HUES48 (cell line): ENCODE measurements around the gene NUDT5.
A peak's percentile ranks its signal among the peaks of the same experiment; 100 is the strongest.

Experiments
- H3K27ac ChIP-seq: one replicate; pipeline ENCODE4 v1.7.0; 2013; ENCODE audit warnings: low read depth, low read length, inconsistent platforms
- H3K27me3 ChIP-seq: 2 replicates; pipeline ENCODE4 v1.6.1; 2013; ENCODE audit warnings: mild to moderate bottlenecking, low read length; ENCODE audit not compliant: control insufficient read depth, insufficient read depth
- H3K36me3 ChIP-seq: 2 replicates; pipeline ENCODE4 v1.6.1; 2013; ENCODE audit warnings: low read length; ENCODE audit not compliant: control insufficient read depth, insufficient read depth
- H3K4me1 ChIP-seq: 2 replicates; pipeline ENCODE4 v1.6.1; 2013; ENCODE audit warnings: mild to moderate bottlenecking, low read length; ENCODE audit not compliant: control insufficient read depth, insufficient read depth
- H3K4me3 ChIP-seq: 2 replicates; pipeline ENCODE4 v1.5.1; 2013; ENCODE audit warnings: mild to moderate bottlenecking, low read depth, low read length
- H3K9ac ChIP-seq: 2 replicates; pipeline ENCODE4 v1.6.1; 2013; ENCODE audit warnings: mild to moderate bottlenecking, low read depth, low read length, moderate library complexity
- H3K9me3 ChIP-seq: 2 replicates; pipeline ENCODE4 v1.6.1; 2013; ENCODE audit warnings: low read length; ENCODE audit not compliant: control insufficient read depth, insufficient read depth

NUDT5 gene

DNA sequence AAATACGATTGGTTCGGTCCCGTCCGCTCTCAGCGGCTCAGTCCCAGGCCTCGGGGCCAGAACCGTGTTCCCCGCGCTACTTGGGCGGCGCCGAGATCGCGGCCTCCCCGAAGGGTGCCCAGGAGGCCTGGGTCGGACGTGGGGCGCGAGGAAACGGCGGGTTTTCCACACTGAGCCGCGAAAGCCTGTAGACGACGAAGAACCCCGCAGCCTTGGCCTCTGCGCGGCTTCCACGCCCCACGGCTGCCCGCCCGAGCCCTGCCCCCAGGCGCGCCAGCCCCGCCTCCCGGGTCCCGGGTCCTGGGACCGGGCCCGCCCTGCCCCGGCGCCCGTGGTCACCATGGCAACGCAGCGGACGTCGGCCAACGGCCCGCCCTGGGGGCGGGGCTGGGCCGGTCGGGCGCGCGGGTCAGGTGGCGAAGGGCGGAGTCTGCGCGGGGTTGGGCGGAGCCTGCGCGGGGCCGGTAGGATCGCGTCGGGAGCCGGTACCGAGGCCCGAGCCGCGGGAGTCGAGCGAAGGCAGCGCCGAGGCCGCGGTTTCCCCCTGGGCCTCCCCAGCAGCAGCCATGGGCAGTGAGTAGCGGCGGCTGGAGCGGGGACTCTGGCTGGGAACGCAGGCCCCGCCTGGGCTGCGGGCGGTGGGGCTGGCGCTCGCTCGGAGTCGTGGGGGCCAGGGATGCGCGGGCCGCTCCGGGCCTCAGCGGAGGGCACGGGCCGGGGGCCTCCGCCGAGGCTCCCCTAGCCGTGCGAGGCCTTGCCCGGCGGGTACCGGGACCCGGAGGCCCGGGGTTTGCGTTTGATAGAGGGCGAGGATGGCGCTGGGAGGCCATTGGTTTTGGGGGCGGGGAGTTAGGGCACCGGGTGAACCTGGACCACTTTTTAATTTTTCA is 66.2 kb downstream of the NUDT5 start, which contains the start of gene SEC61A2:
Gene SEC61A2, plus strand, starts transcription at position 456 of the 890 bp plus-strand sequence. Its CDS starts 111 bp downstream, at position 567.
- Histone ChIP-seq H3K4me3 (peak within 1 kb of the TSS; percentile 74), H3K4me1 (peaks cover 3% of the 10 kb centered on the region; the same call in 1 of the 2 replicates), H3K27ac (peak within 1 kb of the TSS; percentile 85), H3K9ac (peak within 1 kb of the TSS; percentile 76), H3K27me3 (no peaks in the 10 kb centered on the region), H3K9me3 (no peaks in the 10 kb centered on the region), H3K36me3 (peaks cover 6% of the 10 kb centered on the region; the same call in 1 of the 2 replicates)

DNA sequence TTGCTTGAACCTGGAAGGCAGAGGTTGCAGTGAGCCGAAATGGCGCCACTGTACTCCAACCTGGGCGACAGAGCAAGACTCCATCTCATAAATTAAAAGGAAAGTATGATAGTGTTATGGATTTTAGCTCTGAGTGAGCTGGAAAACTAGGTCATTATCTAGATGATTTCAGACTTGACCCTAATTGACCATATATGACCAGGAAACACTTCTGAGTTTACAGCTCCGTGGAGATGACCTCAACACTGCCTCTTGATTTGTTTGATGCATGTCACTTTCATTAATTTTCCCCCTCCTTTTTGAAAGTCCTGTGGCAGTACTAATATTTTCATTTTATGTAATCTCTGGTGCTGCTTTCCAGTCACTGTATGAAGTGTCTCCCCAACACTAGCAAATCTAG is 74.0 kb downstream of the NUDT5 start:
- Histone ChIP-seq H3K27ac (no peak overlapping the region), H3K4me1 (no peaks in the 10 kb centered on the region), H3K27me3 (no peaks in the 10 kb centered on the region), H3K4me3 (no peak overlapping the region), H3K36me3 (peaks cover 58% of the 10 kb centered on the region), H3K9ac (no peak overlapping the region), H3K9me3 (no peaks in the 10 kb centered on the region)
